B cell (primary cell): ENCODE results near the gene TENM3. TPM values are rescaled to one million over a fixed set of nuclear protein-coding genes. Genes with fewer than 3 reads are reported as not detected.

Experiments used
- ATAC-seq: fragments of 200-7000 bp; cut with Tn5 transposase; one replicate; pipeline ENCODE4 v1.10.0; 2021; ENCODE audit warnings: low read depth, mild to moderate bottlenecking, moderate number of reproducible peaks, moderate library complexity
- CTCF ChIA-PET: fragments of 350-600 bp; sonication (Branson Sonifier 250); formaldehyde crosslinking; loops from one replicate; lab custom pipeline; 2021; ENCODE audit warnings: antibody characterized with exemption, inconsistent platforms; lab: Charles Lee
- POLR2A ChIA-PET: fragments of 350-600 bp; sonication (Branson Sonifier 250); formaldehyde crosslinking; loops from one replicate; lab custom pipeline; 2021; ENCODE audit warnings: antibody characterized with exemption; lab: Charles Lee
- DNase-seq: peaks from one replicate; pipeline ENCODE4 v3.0.0; 2013
- H2AFZ ChIP-seq: 2 replicates; pipeline ENCODE4 v1.6.1; 2012; ENCODE audit warnings: mild to moderate bottlenecking, low read depth, low read length; ENCODE audit not compliant: insufficient read depth, poor library complexity, severe bottlenecking
- H3K27ac ChIP-seq, 2 donors: 1 replicate in 1 of 2; 2 replicates in 1 of 2; pipeline ENCODE4 v1.5.1; 2012 to 2013; ENCODE audit warnings: low read length in 2 of 2, mild to moderate bottlenecking in 2 of 2, moderate library complexity in 1 of 2
- H3K27me3 ChIP-seq, 4 experiments: fragments of 200-600 bp in 1 of 4; sonication (generic) in 1 of 4; replicated peaks in 1 of 4; 1 replicate in 2 of 4; 2 replicates in 2 of 4; pipeline versions ENCODE4 v1.6.1 to v1.7.0; 2013 to 2016; ENCODE audit warnings: low read length in 3 of 4, mild to moderate bottlenecking in 2 of 4, mixed read lengths in 1 of 4, moderate library complexity in 1 of 4; ENCODE audit not compliant: insufficient read depth in 4 of 4, control insufficient read depth in 3 of 4; ENCODE audit errors: control extremely low read depth in 1 of 4
- H3K36me3 ChIP-seq, 2 experiments: replicated peaks in 1 of 2; 1 replicate in 1 of 2; 2 replicates in 1 of 2; pipeline versions ENCODE4 v1.6.1 to v1.7.1; 2013; ENCODE audit warnings: low read length in 1 of 2; ENCODE audit not compliant: insufficient read depth in 2 of 2, control insufficient read depth in 1 of 2; ENCODE audit errors: control extremely low read depth in 1 of 2, extremely low read depth in 1 of 2
- H3K4me1 ChIP-seq, 2 donors: fragments of 200-600 bp in 1 of 2; sonication (generic) in 1 of 2; 1 replicate in 1 of 2; 2 replicates in 1 of 2; pipeline versions ENCODE4 v1.5.1 to v1.6.1; 2013 to 2017; ENCODE audit warnings: low read length in 2 of 2; ENCODE audit not compliant: control insufficient read depth in 2 of 2, insufficient read depth in 2 of 2
- H3K4me2 ChIP-seq: replicated peaks from 2 replicates; pipeline ENCODE3; 2012; ENCODE audit warnings: mild to moderate bottlenecking, low read depth, low read length; ENCODE audit not compliant: poor library complexity, severe bottlenecking
- H3K4me3 ChIP-seq, 5 experiments: fragments of 200-600 bp in 1 of 5; sonication (generic) in 1 of 5; 1 replicate in 3 of 5; 2 replicates in 2 of 5; pipeline versions ENCODE4 v1.5.1 to v1.7.0; 2011 to 2016; ENCODE audit warnings: low read length in 4 of 5, mild to moderate bottlenecking in 4 of 5, low read depth in 2 of 5, control low read depth in 1 of 5, moderate library complexity in 1 of 5; ENCODE audit not compliant: insufficient read depth in 1 of 5; ENCODE audit errors: control extremely low read depth in 1 of 5, extremely low read depth in 1 of 5
- H3K79me2 ChIP-seq: fragments of 200-600 bp; sonication (generic); one replicate; pipeline ENCODE4 v1.6.0; 2016; ENCODE audit warnings: low read length; ENCODE audit not compliant: control insufficient read depth, insufficient read depth
- H3K9ac ChIP-seq: fragments of 200-600 bp; sonication (generic); 2 replicates; pipeline ENCODE4 v1.6.1; 2017; ENCODE audit warnings: mild to moderate bottlenecking, low read length, moderate library complexity
- H3K9me3 ChIP-seq, 3 donors: one replicate each; pipeline versions ENCODE4 v1.6.1 to v1.7.1; 2013; ENCODE audit warnings: low read length in 2 of 3; ENCODE audit not compliant: control insufficient read depth in 2 of 3, insufficient read depth in 1 of 3; ENCODE audit errors: control extremely low read depth in 1 of 3
- H4K20me1 ChIP-seq: 2 replicates; pipeline ENCODE4 v1.6.0; 2012; ENCODE audit warnings: mild to moderate bottlenecking, low read length; ENCODE audit not compliant: insufficient read depth, control insufficient read depth, poor library complexity, severe bottlenecking
- H3K27ac Mint-ChIP-seq: one replicate; pipeline ENCODE4 v1.8.0; 2021; ENCODE audit warnings: mixed read lengths
- H3K27me3 Mint-ChIP-seq: one replicate; pipeline ENCODE4 v1.8.0; 2021; ENCODE audit warnings: mixed read lengths
- H3K4me1 Mint-ChIP-seq: one replicate; pipeline ENCODE4 v1.8.0; 2021; ENCODE audit warnings: mixed read lengths
- H3K4me3 Mint-ChIP-seq: one replicate; pipeline ENCODE4 v1.8.0; 2021; ENCODE audit warnings: mixed read lengths
- H3K9me3 Mint-ChIP-seq: one replicate; pipeline ENCODE4 v1.8.0; 2022; ENCODE audit warnings: mixed read lengths; ENCODE audit not compliant: insufficient read depth
- EZH2 ChIP-seq: IDR thresholded peaks from 2 replicates; pipeline ENCODE4 v1.6.1; 2012; ENCODE audit warnings: borderline replicate concordance, low read depth, mild to moderate bottlenecking, moderate library complexity, low read length; ENCODE audit not compliant: insufficient read depth, poor library complexity, severe bottlenecking
- WGBS: methylation state at CpG from one replicate; pipeline ENCODE4 v1.1.5; 2013; ENCODE audit warnings: missing lambda C conversion rate; ENCODE audit not compliant: insufficient coverage; 5-methylcytosine and 5-hydroxymethylcytosine counted together
- intact Hi-C: fragments of 100-400 bp; cut with micrococcal nuclease; formaldehyde crosslinking; loops from one replicate; pipeline ENCODE4 v1.10.0; 2022
- polyA plus RNA-seq: library from polyadenylated mRNA; depleted of rRNA; stranded (reverse); fragments of >200 nt; gene quantifications from 2 replicates; pipeline ENCODE4 v1.2.3, GENCODE V29; 2012
- total RNA-seq, 2 donors: library from RNA; stranded (reverse); fragments of 120-200 nt in 1 of 2; gene quantifications; 1 replicate in 1 of 2; 2 replicates in 1 of 2; pipeline versions ENCODE4 v1.2.3 to v1.2.4, GENCODE V29; 2013 to 2022
- TF ChIP-seq, protein P1 (sequence below): fragments of 200-600 bp; IDR thresholded peaks from one replicate; pipeline ENCODE4 v1.8.0; 2022; ENCODE audit warnings: antibody characterized with exemption, mild to moderate bottlenecking

Gene TENM3
- total and polyA plus RNA-seq, 2 donors (not counting 1 experiment from before 2014, with no cell fraction given) = not detected

DNA sequence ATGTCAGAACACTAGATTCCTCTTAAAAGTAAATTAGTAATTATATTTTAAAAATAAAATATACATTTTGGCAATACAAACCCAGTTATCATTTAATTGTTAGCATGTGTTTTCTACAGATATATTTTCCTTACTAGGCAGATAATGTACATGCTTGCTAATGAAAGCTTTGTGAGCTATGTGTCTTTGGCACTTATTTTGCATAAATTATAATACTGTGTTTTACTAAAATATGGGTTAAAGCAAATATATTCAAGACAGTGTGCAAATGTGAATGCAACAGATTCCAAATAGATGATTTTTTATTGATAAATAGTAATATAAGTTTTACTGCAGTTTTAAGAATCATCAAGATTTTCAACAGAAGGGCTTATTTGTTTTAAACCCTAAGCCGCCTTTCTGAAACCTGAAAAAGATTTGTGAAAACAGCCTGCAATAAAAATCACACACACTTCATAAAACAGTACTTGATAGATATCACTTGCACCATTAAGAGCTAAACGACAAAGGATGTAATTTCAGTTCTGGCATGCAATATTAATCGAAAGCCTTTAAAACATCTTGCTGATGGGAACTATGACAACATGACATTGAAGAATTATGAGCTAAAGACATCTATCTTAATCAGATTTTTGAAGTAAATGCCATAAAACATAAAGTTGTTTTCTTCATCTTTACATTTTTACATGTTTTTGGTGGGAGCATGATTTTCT is 340.7 kb downstream of the TENM3 start:
- ATAC-seq (no peak), DNase-seq (no peak)
- H4K20me1 ChIP-seq = no peaks in the 10 kb centered on the region
- Mint-ChIP-seq H3K4me3 (no peak overlapping the region), H3K27ac (no peak overlapping the region), H3K27me3 (no peaks in the 10 kb centered on the region), H3K4me1 (no peaks in the 10 kb centered on the region), H3K9me3 (peaks cover 3% of the 10 kb centered on the region)
- H3K4me3 ChIP-seq = no peak overlapping the region
- H3K79me2 ChIP-seq = no peaks in the 10 kb centered on the region
- no peak overlapping the region for H3K27ac ChIP-seq
- ChIA-PET POLR2A (no interaction called here), CTCF (no interaction called here)
- H3K4me2 ChIP-seq = no peak overlapping the region
- H3K36me3 ChIP-seq = no peaks in the 10 kb centered on the region
- no peak overlapping the region for H3K9ac ChIP-seq
- no peaks in the 10 kb centered on the region for H3K4me1 ChIP-seq
- WGBS = 100% methylated on average over 1 of the region's 3 CpGs
- intact Hi-C loops = no loop called here
- peaks cover 0 to 3% (median under 1%) of the 10 kb centered on the region in 3 donors for H3K9me3 ChIP-seq
- TF ChIP-seq, protein P1, sequence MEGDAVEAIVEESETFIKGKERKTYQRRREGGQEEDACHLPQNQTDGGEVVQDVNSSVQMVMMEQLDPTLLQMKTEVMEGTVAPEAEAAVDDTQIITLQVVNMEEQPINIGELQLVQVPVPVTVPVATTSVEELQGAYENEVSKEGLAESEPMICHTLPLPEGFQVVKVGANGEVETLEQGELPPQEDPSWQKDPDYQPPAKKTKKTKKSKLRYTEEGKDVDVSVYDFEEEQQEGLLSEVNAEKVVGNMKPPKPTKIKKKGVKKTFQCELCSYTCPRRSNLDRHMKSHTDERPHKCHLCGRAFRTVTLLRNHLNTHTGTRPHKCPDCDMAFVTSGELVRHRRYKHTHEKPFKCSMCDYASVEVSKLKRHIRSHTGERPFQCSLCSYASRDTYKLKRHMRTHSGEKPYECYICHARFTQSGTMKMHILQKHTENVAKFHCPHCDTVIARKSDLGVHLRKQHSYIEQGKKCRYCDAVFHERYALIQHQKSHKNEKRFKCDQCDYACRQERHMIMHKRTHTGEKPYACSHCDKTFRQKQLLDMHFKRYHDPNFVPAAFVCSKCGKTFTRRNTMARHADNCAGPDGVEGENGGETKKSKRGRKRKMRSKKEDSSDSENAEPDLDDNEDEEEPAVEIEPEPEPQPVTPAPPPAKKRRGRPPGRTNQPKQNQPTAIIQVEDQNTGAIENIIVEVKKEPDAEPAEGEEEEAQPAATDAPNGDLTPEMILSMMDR = no peak
- no peak for TF ChIP-seq EZH2
- peaks cover 0 to 3% (median 0%) of the 10 kb centered on the region in 4 experiments for H3K27me3 ChIP-seq
- H2AFZ ChIP-seq = no peak overlapping the region

DNA sequence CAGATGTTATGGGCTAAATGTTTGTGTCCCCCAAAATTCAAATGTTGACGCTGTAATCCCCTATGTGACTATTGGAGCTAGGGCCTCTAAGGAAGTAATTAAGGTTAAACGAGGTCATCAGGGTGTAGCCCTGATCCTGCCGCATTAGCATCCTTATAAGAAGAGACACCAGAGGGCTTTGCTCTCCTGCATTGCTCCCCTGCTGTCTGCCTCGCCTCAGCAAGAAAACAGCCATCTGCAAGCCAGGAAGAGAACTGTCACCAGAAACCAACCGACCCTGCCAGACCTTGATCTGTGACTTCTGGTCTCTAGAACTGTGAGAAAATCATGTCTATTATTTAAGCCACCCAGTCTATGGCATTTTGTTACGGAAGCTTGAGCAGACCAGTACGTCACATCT is 342.1 kb downstream of the TENM3 start:
- Histone ChIP-seq H3K4me2 (no peak overlapping the region), H3K36me3 (no peaks in the 10 kb centered on the region), H3K9ac (no peak overlapping the region), H3K27ac (no peak overlapping the region), H3K4me1 (no peaks in the 10 kb centered on the region), H3K27me3 (peaks cover 0 to 3% (median 0%) of the 10 kb centered on the region in 4 experiments), H4K20me1 (no peaks in the 10 kb centered on the region), H3K4me3 (no peak overlapping the region), H3K79me2 (no peaks in the 10 kb centered on the region), H2AFZ (no peak overlapping the region), H3K9me3 (peaks cover 0 to 9% (median 4%) of the 10 kb centered on the region in 3 donors)
- ChIA-PET POLR2A (no interaction called here), CTCF (no interaction called here)
- WGBS = 72% methylated on average over 6 of the region's 7 CpGs
- TF ChIP-seq, protein P1 = no peak
- no peak for TF ChIP-seq EZH2
- H3K4me1 Mint-ChIP-seq = no peaks in the 10 kb centered on the region
- H3K27me3 Mint-ChIP-seq = no peaks in the 10 kb centered on the region
- no peak overlapping the region for H3K27ac Mint-ChIP-seq
- no peak for ATAC-seq
- DNase-seq = no peak
- intact Hi-C loops = no loop called here
- no peak overlapping the region for H3K4me3 Mint-ChIP-seq
- H3K9me3 Mint-ChIP-seq = peaks cover 3% of the 10 kb centered on the region
